ENCODE data around the gene RO60. TPM values are rescaled to one million over a fixed set of nuclear protein-coding genes. Genes with fewer than 3 reads are reported as not detected.

RO60 gene
- total RNA-seq, 1 experiment from 2014 or later, result 63.6 TPM

GRCh38 chr1:193054169-193054675 lies 5.2 kb upstream of the RO60 start:
- no peak for DNase-seq
- Mint-ChIP-seq H3K4me1 (ENCODE audit: low read depth, unreplicated experiment) (peaks cover 25% of the 10 kb centered on the region), H3K36me3 (ENCODE audit: insufficient read depth, unreplicated experiment) (peaks cover 33% of the 10 kb centered on the region), H3K9me3 (ENCODE audit: low read depth, unreplicated experiment) (no peaks in the 10 kb centered on the region), H3K27me3 (ENCODE audit: unreplicated experiment) (no peaks in the 10 kb centered on the region), H3K27ac (ENCODE audit: unreplicated experiment) (no peak overlapping the region), H3K4me3 (ENCODE audit: low read depth, unreplicated experiment) (no peak overlapping the region)
- intact Hi-C loops (cut with micrococcal nuclease; ENCODE audit: unreplicated experiment), result no loop called here
- no peak for TF ChIP-seq CTCF (IDR thresholded peaks at IDR 0.05; ENCODE audit: unreplicated experiment)
- no TSS peak for BruUV-seq (replicated peaks)
- CTCF ChIA-PET, result no interaction called here

GRCh38 chr1:193058529-193059281 lies 707 bp upstream of the RO60 start:
- no peak for TF ChIP-seq CTCF (IDR thresholded peaks at IDR 0.05; ENCODE audit: unreplicated experiment)
- H3K27ac Mint-ChIP-seq (ENCODE audit: unreplicated experiment), result peak overlapping the region; percentile 90
- peak overlapping the region; percentile 92 for H3K4me3 Mint-ChIP-seq (ENCODE audit: low read depth, unreplicated experiment)
- no peaks in the 10 kb centered on the region for H3K9me3 Mint-ChIP-seq (ENCODE audit: low read depth, unreplicated experiment)
- no peaks in the 10 kb centered on the region for H3K27me3 Mint-ChIP-seq (ENCODE audit: unreplicated experiment)
- intact Hi-C loops (cut with micrococcal nuclease; ENCODE audit: unreplicated experiment), result no loop called here
- CTCF ChIA-PET, result interaction anchor here (0.9 to 1.4 kb wide), 3 partner anchors 45 to 129 kb away, joined by 3 read pairs; partner anchors contain the start of gene GLRX2
- peak; percentile 44 for DNase-seq
- peaks cover 29% of the 10 kb centered on the region for H3K4me1 Mint-ChIP-seq (ENCODE audit: low read depth, unreplicated experiment)
- TSS peak; percentile 35 for BruUV-seq (replicated peaks)
- H3K36me3 Mint-ChIP-seq (ENCODE audit: insufficient read depth, unreplicated experiment), result peaks cover 38% of the 10 kb centered on the region

DNA sequence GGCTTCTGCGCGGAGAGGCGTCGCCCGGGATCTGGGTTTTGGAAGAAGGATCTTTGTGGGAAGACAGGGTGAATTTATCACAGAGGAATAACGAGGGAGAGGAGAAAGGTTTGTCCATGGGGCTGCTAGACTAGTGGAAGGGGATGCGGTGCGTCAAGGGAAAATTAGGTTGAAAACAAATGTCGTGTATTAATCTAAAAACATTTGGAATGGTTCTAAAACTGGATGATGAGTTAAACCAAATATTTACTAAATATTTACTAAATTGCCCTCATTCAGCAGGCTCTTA lies 647 bp downstream of the RO60 start:
- H3K4me3 Mint-ChIP-seq (ENCODE audit: low read depth, unreplicated experiment), result peak overlapping the region; percentile 92
- CTCF ChIA-PET, result interaction anchor here (1.7 kb wide), 1 partner anchor 10 kb away, joined by 6 read pairs; no protein-coding TSS in a partner anchor
- H3K9me3 Mint-ChIP-seq (ENCODE audit: low read depth, unreplicated experiment), result no peaks in the 10 kb centered on the region
- peaks cover 22% of the 10 kb centered on the region for H3K4me1 Mint-ChIP-seq (ENCODE audit: low read depth, unreplicated experiment)
- intact Hi-C loops (cut with micrococcal nuclease; ENCODE audit: unreplicated experiment), result loop anchor here (5.0 kb wide), 2 partner anchors 42 to 62 kb away; partner anchors contain the start of gene CDC73
- H3K27me3 Mint-ChIP-seq (ENCODE audit: unreplicated experiment), result no peaks in the 10 kb centered on the region
- DNase-seq, result no peak
- H3K36me3 Mint-ChIP-seq (ENCODE audit: insufficient read depth, unreplicated experiment), result peaks cover 38% of the 10 kb centered on the region
- peak overlapping the region; percentile 90 for H3K27ac Mint-ChIP-seq (ENCODE audit: unreplicated experiment)
- TF ChIP-seq CTCF (IDR thresholded peaks at IDR 0.05; ENCODE audit: unreplicated experiment), result no peak
- no TSS peak for BruUV-seq (replicated peaks)

DNA sequence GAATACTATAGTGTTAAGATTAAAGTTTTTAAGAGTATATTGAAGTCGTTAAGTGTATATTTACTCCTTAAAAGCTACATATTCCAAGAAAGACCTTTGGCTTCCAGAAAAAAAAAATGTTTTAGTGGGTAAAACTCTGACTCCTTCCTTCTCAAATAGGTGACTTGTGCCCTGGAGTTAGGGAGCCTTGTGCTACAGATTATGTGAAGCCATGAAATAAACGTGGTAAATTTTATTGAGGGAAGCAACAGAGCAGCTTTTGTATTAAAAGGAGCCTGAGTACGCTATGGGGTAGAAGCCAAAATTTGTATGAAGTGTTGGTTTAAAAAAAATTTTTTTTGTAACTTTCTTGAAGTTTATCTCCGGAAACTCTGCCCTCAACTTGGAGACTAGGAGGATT lies 994 bp downstream of the RO60 start:
- CTCF ChIA-PET, result interaction anchor here (1.7 kb wide), 1 partner anchor 10 kb away, joined by 6 read pairs; no protein-coding TSS in a partner anchor
- BruUV-seq (replicated peaks), result no TSS peak
- TF ChIP-seq CTCF (IDR thresholded peaks at IDR 0.05; ENCODE audit: unreplicated experiment), result no peak

More for the DNA sequence above, 994 bp downstream of the RO60 start:
- no peak for DNase-seq
- intact Hi-C loops (cut with micrococcal nuclease; ENCODE audit: unreplicated experiment), result loop anchor here (5.0 kb wide), 2 partner anchors 42 to 62 kb away; partner anchors contain the start of gene CDC73
- Mint-ChIP-seq H3K4me1 (ENCODE audit: low read depth, unreplicated experiment) (peaks cover 25% of the 10 kb centered on the region), H3K9me3 (ENCODE audit: low read depth, unreplicated experiment) (no peaks in the 10 kb centered on the region), H3K36me3 (ENCODE audit: insufficient read depth, unreplicated experiment) (peaks cover 38% of the 10 kb centered on the region), H3K27ac (ENCODE audit: unreplicated experiment) (peak overlapping the region; percentile 90), H3K4me3 (ENCODE audit: low read depth, unreplicated experiment) (peak overlapping the region; percentile 92), H3K27me3 (ENCODE audit: unreplicated experiment) (no peaks in the 10 kb centered on the region)
